ENCODE data around the gene SLC6A12.
A peak's percentile ranks its signal among the peaks of the same experiment; 100 is the strongest.
"Not testable (repeated sequence)": the region's sequence is repeated elsewhere in the genome, so short reads cannot be mapped to it uniquely, and the experiment has no call there.

Gene SLC6A12

GRCh38 chr12:227923-228845 lies 14.2 kb upstream of the SLC6A12 start:
- no peak for ATAC-seq
- Mint-ChIP-seq H3K9me3 (no peaks in the 10 kb centered on the region), H3K4me1 (no peaks in the 10 kb centered on the region), H3K4me3 (no peak overlapping the region), H3K27ac (peak overlapping the region; percentile 13), H3K36me3 (no peaks in the 10 kb centered on the region)
- DNase-seq (ENCODE audit: low spot score in 2 of 2), result no peak

- ATAC-seq, result no peak
- no peaks in the 10 kb centered on the region for H3K36me3 Mint-ChIP-seq
- H3K4me1 Mint-ChIP-seq, result no peaks in the 10 kb centered on the region
- DNase-seq (ENCODE audit: low spot score in 2 of 2), result no peak
- H3K4me3 Mint-ChIP-seq, result no peak overlapping the region
- no peaks in the 10 kb centered on the region for H3K9me3 Mint-ChIP-seq
- no peak overlapping the region for H3K27ac Mint-ChIP-seq
These were observed 13.4 kb upstream of the SLC6A12 start for GRCh38 chr12:227286-227915.

- H3K36me3 Mint-ChIP-seq, result no peaks in the 10 kb centered on the region
- no peak overlapping the region for H3K4me3 Mint-ChIP-seq
- no peak for ATAC-seq
- no peaks in the 10 kb centered on the region for H3K4me1 Mint-ChIP-seq
- H3K9me3 Mint-ChIP-seq, result no peaks in the 10 kb centered on the region
- DNase-seq (ENCODE audit: low spot score in 2 of 2), result no peak
- no peak overlapping the region for H3K27ac Mint-ChIP-seq
These were observed 12.4 kb upstream of the SLC6A12 start for GRCh38 chr12:226401-226800.

- Mint-ChIP-seq H3K9me3 (no peaks in the 10 kb centered on the region), H3K4me1 (peaks cover 3% of the 10 kb centered on the region), H3K36me3 (no peaks in the 10 kb centered on the region), H3K27ac (no peak overlapping the region), H3K4me3 (no peak overlapping the region)
- DNase-seq (ENCODE audit: low spot score in 2 of 2) (no peak), ATAC-seq (peak; percentile 54)
These were observed 11.1 kb upstream of the SLC6A12 start for GRCh38 chr12:225012-225411.

- Mint-ChIP-seq H3K9me3 (no peaks in the 10 kb centered on the region), H3K4me3 (no peak overlapping the region), H3K27ac (no peak overlapping the region), H3K4me1 (peaks cover 10% of the 10 kb centered on the region), H3K36me3 (no peaks in the 10 kb centered on the region)
- ATAC-seq (no peak), DNase-seq (ENCODE audit: low spot score in 2 of 2) (no peak)
These were observed 10.4 kb upstream of the SLC6A12 start for GRCh38 chr12:224330-224729.

GRCh38 chr12:223841-224240 lies 9.9 kb upstream of the SLC6A12 start:
- Mint-ChIP-seq H3K4me3 (no peak overlapping the region), H3K4me1 (peaks cover 11% of the 10 kb centered on the region), H3K9me3 (no peaks in the 10 kb centered on the region), H3K27ac (no peak overlapping the region), H3K36me3 (no peaks in the 10 kb centered on the region)
- DNase-seq (ENCODE audit: low spot score in 2 of 2) (no peak), ATAC-seq (no peak)

- no peak for DNase-seq (ENCODE audit: low spot score in 2 of 2)
- no peaks in the 10 kb centered on the region for H3K9me3 Mint-ChIP-seq
- no peak for ATAC-seq
- no peak overlapping the region for H3K4me3 Mint-ChIP-seq
- H3K36me3 Mint-ChIP-seq, result no peaks in the 10 kb centered on the region
- peaks cover 11% of the 10 kb centered on the region for H3K4me1 Mint-ChIP-seq
- no peak overlapping the region for H3K27ac Mint-ChIP-seq
These were observed 7.8 kb upstream of the SLC6A12 start for GRCh38 chr12:221736-222135.

- no peak for ATAC-seq
- Mint-ChIP-seq H3K4me1 (peaks cover 11% of the 10 kb centered on the region), H3K36me3 (no peaks in the 10 kb centered on the region), H3K9me3 (no peaks in the 10 kb centered on the region), H3K27ac (peak overlapping the region; percentile 43), H3K4me3 (no peak overlapping the region)
- DNase-seq (ENCODE audit: low spot score in 2 of 2), result no peak
These were observed 7.1 kb upstream of the SLC6A12 start for GRCh38 chr12:220946-221550.

DNA sequence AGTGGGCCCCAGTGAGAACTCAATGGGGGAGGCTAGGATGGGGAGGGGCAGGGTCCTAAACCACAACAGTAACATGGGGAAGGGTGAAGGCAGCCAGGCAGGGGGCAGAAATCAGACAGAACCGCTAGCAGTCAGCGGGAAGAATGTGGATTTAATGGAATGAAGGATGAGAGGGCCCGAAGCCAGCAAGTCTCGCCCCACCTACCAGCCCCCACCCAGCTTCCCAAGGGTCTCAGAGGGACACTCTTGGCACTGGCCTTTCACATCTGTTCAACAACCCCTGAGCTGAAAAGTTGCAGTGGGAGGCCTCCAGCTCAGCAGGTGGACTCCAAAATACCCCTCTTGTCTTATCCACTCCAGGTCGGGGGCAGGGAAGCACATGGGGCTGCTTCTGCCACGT lies 6.5 kb upstream of the SLC6A12 start:
- DNase-seq (ENCODE audit: low spot score in 2 of 2), result no peak
- Mint-ChIP-seq H3K4me1 (peaks cover 11% of the 10 kb centered on the region), H3K36me3 (no peaks in the 10 kb centered on the region), H3K4me3 (no peak overlapping the region), H3K27ac (peak overlapping the region; percentile 43), H3K9me3 (no peaks in the 10 kb centered on the region)
- ATAC-seq, result no peak

- Mint-ChIP-seq H3K36me3 (no peaks in the 10 kb centered on the region), H3K9me3 (no peaks in the 10 kb centered on the region), H3K4me1 (peaks cover 11% of the 10 kb centered on the region), H3K27ac (peak overlapping the region; percentile 36), H3K4me3 (no peak overlapping the region)
- peak; percentile 60 to 89 for DNase-seq (ENCODE audit: low spot score in 2 of 2)
- peak; percentile 88 for ATAC-seq
These were observed 6.0 kb upstream of the SLC6A12 start for GRCh38 chr12:219891-220352.

GRCh38 chr12:218728-219590 lies 5.0 kb upstream of the SLC6A12 start:
- peaks cover 11% of the 10 kb centered on the region for H3K4me1 Mint-ChIP-seq
- no peak overlapping the region for H3K4me3 Mint-ChIP-seq
- H3K36me3 Mint-ChIP-seq, result no peaks in the 10 kb centered on the region
- ATAC-seq (no peak), DNase-seq (ENCODE audit: low spot score in 2 of 2) (no peak)
- no peaks in the 10 kb centered on the region for H3K9me3 Mint-ChIP-seq
- peak overlapping the region; percentile 36 for H3K27ac Mint-ChIP-seq

GRCh38 chr12:218221-218620 lies 4.3 kb upstream of the SLC6A12 start:
- DNase-seq (ENCODE audit: low spot score in 2 of 2) (no peak), ATAC-seq (no peak)
- Mint-ChIP-seq H3K36me3 (no peaks in the 10 kb centered on the region), H3K9me3 (no peaks in the 10 kb centered on the region), H3K4me1 (peaks cover 13% of the 10 kb centered on the region), H3K27ac (no peak overlapping the region), H3K4me3 (no peak overlapping the region)

DNA sequence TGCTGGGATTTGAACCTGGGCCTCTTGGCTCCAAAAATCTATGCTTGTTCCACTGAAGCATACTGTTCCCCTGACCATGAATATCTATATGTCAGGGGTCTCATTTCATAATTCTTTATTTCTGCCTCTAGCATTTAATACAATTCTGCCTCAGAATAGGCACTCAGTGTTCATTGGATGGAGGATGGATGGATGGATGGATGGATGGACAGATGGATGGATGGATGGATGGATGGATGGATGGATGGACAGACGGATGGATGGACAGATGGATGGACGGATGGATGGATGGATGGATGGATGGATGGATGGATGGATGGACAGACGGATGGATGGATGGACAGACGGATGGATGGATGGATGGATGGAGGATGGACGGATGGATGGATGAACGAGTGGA lies 3.1 kb upstream of the SLC6A12 start:
- not testable (repeated sequence) for H3K9me3 Mint-ChIP-seq; H3K36me3 Mint-ChIP-seq; DNase-seq (ENCODE audit: low spot score in 2 of 2); H3K27ac Mint-ChIP-seq; ATAC-seq; H3K4me3 Mint-ChIP-seq
- H3K4me1 Mint-ChIP-seq, result peaks cover 22% of the 10 kb centered on the region

- H3K4me1 Mint-ChIP-seq, result peaks cover 29% of the 10 kb centered on the region
- H3K27ac Mint-ChIP-seq, result no peak overlapping the region
- no peak overlapping the region for H3K4me3 Mint-ChIP-seq
- DNase-seq (ENCODE audit: low spot score in 2 of 2) (no peak), ATAC-seq (no peak)
- no peaks in the 10 kb centered on the region for H3K9me3 Mint-ChIP-seq
- H3K36me3 Mint-ChIP-seq, result no peaks in the 10 kb centered on the region
These were observed 1.2 kb upstream of the SLC6A12 start for GRCh38 chr12:215116-215515.

GRCh38 chr12:213527-213932 lies 427 bp downstream of the SLC6A12 start:
- DNase-seq (ENCODE audit: low spot score in 2 of 2) (no peak), ATAC-seq (no peak)
- peaks cover 21% of the 10 kb centered on the region for H3K4me1 Mint-ChIP-seq
- no peak overlapping the region for H3K27ac Mint-ChIP-seq
- H3K36me3 Mint-ChIP-seq, result no peaks in the 10 kb centered on the region
- no peaks in the 10 kb centered on the region for H3K9me3 Mint-ChIP-seq
- H3K4me3 Mint-ChIP-seq, result no peak overlapping the region

Measured in stimulated activated effector memory CD8-positive, alpha-beta T cell treated with anti-CD3 and anti-CD28 coated beads, Interleukin-12 subunit alpha, Interleukin-12 subunit beta, amount 100 ng/mL, for 72 hours (primary cell).